OCI-LY1 (cell line): ENCODE data around the gene NR3C1.

Experiments
- H2AFZ ChIP-seq: fragments of 200-600 bp; sonication (generic), shearing (Covaris generic); 2 replicates; pipeline ENCODE4 v1.6.0; 2014; ENCODE audit warnings: antibody characterized with exemption, mild to moderate bottlenecking, low read length
- H3F3A ChIP-seq: fragments of 200-600 bp; sonication (generic), shearing (Covaris generic); 2 replicates; pipeline ENCODE4 v1.6.0; 2014; ENCODE audit warnings: mild to moderate bottlenecking, antibody characterized with exemption, low read length, moderate library complexity; ENCODE audit not compliant: insufficient read depth
- H3K27ac ChIP-seq: fragments of 200-600 bp; sonication (generic); 2 replicates; pipeline ENCODE4 v1.5.1; 2014; ENCODE audit warnings: low read length, mixed run types, mild to moderate bottlenecking, low read depth; ENCODE audit not compliant: poor library complexity, severe bottlenecking
- H3K27me3 ChIP-seq: fragments of 200-600 bp; sonication (generic); 2 replicates; pipeline ENCODE4 v1.6.0; 2014; ENCODE audit warnings: antibody characterized with exemption, mild to moderate bottlenecking, low read length, moderate library complexity; ENCODE audit not compliant: insufficient read depth
- H3K36me3 ChIP-seq: fragments of 200-600 bp; sonication (generic); 2 replicates; pipeline ENCODE4 v1.6.1; 2014; ENCODE audit warnings: mild to moderate bottlenecking, antibody characterized with exemption, low read length, moderate library complexity, mixed read lengths; ENCODE audit not compliant: insufficient read depth
- H3K4me1 ChIP-seq: fragments of 200-600 bp; sonication (generic); 2 replicates; pipeline ENCODE4 v1.5.1; 2014; ENCODE audit warnings: mild to moderate bottlenecking, low read length, moderate library complexity; ENCODE audit not compliant: insufficient read depth, severe bottlenecking
- H3K4me2 ChIP-seq: fragments of 200-600 bp; sonication (generic), shearing (Covaris generic); 2 replicates; pipeline ENCODE4 v1.6.1; 2014; ENCODE audit warnings: low read length
- H3K4me3 ChIP-seq: fragments of 200-600 bp; sonication (generic); 2 replicates; pipeline ENCODE4 v1.5.1; 2014; ENCODE audit warnings: low read length, low read depth, mild to moderate bottlenecking, mixed read lengths; ENCODE audit not compliant: poor library complexity, severe bottlenecking
- H3K79me2 ChIP-seq: fragments of 200-600 bp; shearing (Covaris generic); 2 replicates; pipeline ENCODE4 v1.6.1; 2016; ENCODE audit warnings: mixed run types, low read length, mixed read lengths; ENCODE audit not compliant: insufficient read depth
- H3K9ac ChIP-seq: fragments of 200-600 bp; sonication (generic), shearing (Covaris generic); 2 replicates; pipeline ENCODE4 v1.6.1; 2014; ENCODE audit warnings: mild to moderate bottlenecking, low read length, mixed read lengths
- H3K9me2 ChIP-seq: fragments of 200-600 bp; sonication (generic), shearing (Covaris generic); 2 replicates; pipeline ENCODE4 v1.6.1; 2014; ENCODE audit warnings: low read depth, mild to moderate bottlenecking, low read length, mixed read lengths
- H3K9me3 ChIP-seq: fragments of 200-600 bp; shearing (Covaris generic); 2 replicates; pipeline ENCODE4 v1.6.1; 2014; ENCODE audit warnings: low read length, mixed read lengths
- H4K20me1 ChIP-seq: fragments of 200-600 bp; sonication (generic), shearing (Covaris generic); 2 replicates; pipeline ENCODE4 v1.6.0; 2016; ENCODE audit warnings: mild to moderate bottlenecking, low read length; ENCODE audit not compliant: insufficient read depth
- EZH2 ChIP-seq: fragments of 200-600 bp; sonication (generic), shearing (Covaris generic); IDR thresholded peaks from 2 replicates; pipeline ENCODE4 v1.8.0; 2017; ENCODE audit warnings: borderline replicate concordance, mixed run types, mild to moderate bottlenecking, antibody characterized with exemption, low read length, moderate library complexity, mixed read lengths
- TF ChIP-seq, protein P1 (sequence below): fragments of 200-600 bp; sonication (generic), shearing (Covaris generic); IDR thresholded peaks from 2 replicates; pipeline ENCODE4 v1.5.1; 2017; ENCODE audit warnings: mild to moderate bottlenecking, antibody characterized with exemption, low read length, moderate library complexity, mixed read lengths

Gene NR3C1

GRCh38 chr5:143403593-143404415, at the start of gene NR3C1:
Gene NR3C1, minus strand, starts transcription at chr5:143403686. Its CDS starts 2,847 bp downstream, at chr5:143400839.
- Histone ChIP-seq H3K36me3 (peaks cover 34% of the 10 kb centered on the region), H3K4me1 (peaks cover 41% of the 10 kb centered on the region), H3K4me3 (peak within 1 kb of the TSS; percentile 83), H3K9me2 (no peaks in the 10 kb centered on the region), H4K20me1 (no peaks in the 10 kb centered on the region), H3K9ac (peak within 1 kb of the TSS; percentile 97), H3F3A (no peaks in the 10 kb centered on the region; the same call in 1 of the 2 replicates), H3K27ac (peak within 1 kb of the TSS; percentile 97), H3K27me3 (no peaks in the 10 kb centered on the region), H3K9me3 (no peaks in the 10 kb centered on the region), H3K79me2 (peaks cover 44% of the 10 kb centered on the region), H2AFZ (no peak within 1 kb of the TSS), H3K4me2 (peak within 1 kb of the TSS; percentile 99)
- TF ChIP-seq, protein P1, sequence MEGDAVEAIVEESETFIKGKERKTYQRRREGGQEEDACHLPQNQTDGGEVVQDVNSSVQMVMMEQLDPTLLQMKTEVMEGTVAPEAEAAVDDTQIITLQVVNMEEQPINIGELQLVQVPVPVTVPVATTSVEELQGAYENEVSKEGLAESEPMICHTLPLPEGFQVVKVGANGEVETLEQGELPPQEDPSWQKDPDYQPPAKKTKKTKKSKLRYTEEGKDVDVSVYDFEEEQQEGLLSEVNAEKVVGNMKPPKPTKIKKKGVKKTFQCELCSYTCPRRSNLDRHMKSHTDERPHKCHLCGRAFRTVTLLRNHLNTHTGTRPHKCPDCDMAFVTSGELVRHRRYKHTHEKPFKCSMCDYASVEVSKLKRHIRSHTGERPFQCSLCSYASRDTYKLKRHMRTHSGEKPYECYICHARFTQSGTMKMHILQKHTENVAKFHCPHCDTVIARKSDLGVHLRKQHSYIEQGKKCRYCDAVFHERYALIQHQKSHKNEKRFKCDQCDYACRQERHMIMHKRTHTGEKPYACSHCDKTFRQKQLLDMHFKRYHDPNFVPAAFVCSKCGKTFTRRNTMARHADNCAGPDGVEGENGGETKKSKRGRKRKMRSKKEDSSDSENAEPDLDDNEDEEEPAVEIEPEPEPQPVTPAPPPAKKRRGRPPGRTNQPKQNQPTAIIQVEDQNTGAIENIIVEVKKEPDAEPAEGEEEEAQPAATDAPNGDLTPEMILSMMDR: no peak; the same call in none of the 2 replicates

DNA sequence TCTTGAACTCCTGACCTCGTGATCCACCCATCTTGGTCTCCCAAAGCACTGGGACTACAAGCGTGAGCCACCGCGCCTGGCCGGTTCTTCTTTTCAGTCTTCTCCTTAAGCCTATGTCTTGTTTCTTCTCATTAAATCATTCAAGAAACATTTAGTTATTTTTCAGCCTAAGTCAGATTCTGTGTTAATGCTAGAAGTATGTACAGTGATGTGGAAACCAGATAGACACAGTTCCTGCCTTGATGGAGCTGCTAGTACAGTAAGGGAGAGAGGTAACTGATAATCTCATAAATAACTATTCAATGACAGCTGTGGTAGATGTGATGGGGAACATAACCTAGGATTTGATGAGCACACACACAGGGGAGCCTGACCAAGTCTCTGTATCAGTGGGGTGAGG, 46.3 kb upstream of the NR3C1 start:
- Histone ChIP-seq H3F3A (no peaks in the 10 kb centered on the region), H3K9ac (no peak overlapping the region), H3K4me3 (no peak overlapping the region), H4K20me1 (no peaks in the 10 kb centered on the region), H3K27me3 (no peaks in the 10 kb centered on the region), H3K9me3 (no peaks in the 10 kb centered on the region), H2AFZ (no peak overlapping the region), H3K79me2 (no peaks in the 10 kb centered on the region), H3K9me2 (no peaks in the 10 kb centered on the region), H3K36me3 (no peaks in the 10 kb centered on the region), H3K4me1 (peaks cover 24% of the 10 kb centered on the region), H3K4me2 (no peak overlapping the region), H3K27ac (no peak overlapping the region)
- no peak for TF ChIP-seq EZH2
- TF ChIP-seq, protein P1: no peak

- Histone ChIP-seq H3K36me3 (no peaks in the 10 kb centered on the region), H3K9ac (no peak overlapping the region), H3K9me3 (no peaks in the 10 kb centered on the region), H3K27me3 (no peaks in the 10 kb centered on the region), H3K79me2 (no peaks in the 10 kb centered on the region), H3K27ac (no peak overlapping the region), H4K20me1 (no peaks in the 10 kb centered on the region), H2AFZ (peak overlapping the region; percentile 30; the same call in 1 of the 2 replicates), H3F3A (no peaks in the 10 kb centered on the region), H3K4me3 (no peak overlapping the region), H3K4me1 (peaks cover 24% of the 10 kb centered on the region), H3K4me2 (no peak overlapping the region), H3K9me2 (no peaks in the 10 kb centered on the region)
- no peak for TF ChIP-seq EZH2
- TF ChIP-seq, protein P1: peak; percentile 56; the same call in 1 of the 2 replicates
Measured at GRCh38 chr5:143448518-143448917, 45.0 kb upstream of the NR3C1 start.
